Esophagus squamous epithelium (tissue), 5 donors: ENCODE measurements around the gene RPTOR. TPM values are rescaled to one million over a fixed set of nuclear protein-coding genes. Genes with fewer than 3 reads are reported as not detected.

ENCODE experiments used
- DNase-seq: peaks from one replicate; lab custom pipeline; 2025; lab: John Stamatoyannopoulos, UW
- H3K27ac ChIP-seq, 4 donors: fragments of 200-600 bp; sonication (generic); one replicate each; pipeline ENCODE4 v1.5.1; 2016 to 2019; ENCODE audit warnings: mild to moderate bottlenecking in 1 of 4
- H3K27me3 ChIP-seq, 4 donors: fragments of 200-600 bp; sonication (generic); 1 replicate in 3 of 4; 2 replicates in 1 of 4; pipeline versions ENCODE4 v1.5.1 to v1.6.0; 2017 to 2021; ENCODE audit warnings: antibody characterized with exemption in 1 of 4
- H3K36me3 ChIP-seq, 3 donors: fragments of 200-600 bp; sonication (generic); one replicate each; pipeline ENCODE4 v1.5.1; 2016 to 2019
- H3K4me1 ChIP-seq, 3 donors: fragments of 200-600 bp; sonication (generic); one replicate each; pipeline ENCODE4 v1.5.1; 2017 to 2019
- H3K4me3 ChIP-seq, 4 donors: fragments of 200-600 bp; sonication (generic); 1 replicate in 3 of 4; 2 replicates in 1 of 4; pipeline ENCODE4 v1.5.1; 2016 to 2019; ENCODE audit warnings: mild to moderate bottlenecking in 2 of 4, moderate library complexity in 1 of 4
- H3K9me3 ChIP-seq, 3 donors: fragments of 200-600 bp; sonication (generic); one replicate each; pipeline ENCODE4 v1.5.1; 2016 to 2019
- POLR2A ChIP-seq, 4 donors: fragments of 450-650 bp; IDR thresholded peaks; one replicate each; pipeline ENCODE4 v1.6.1; 2017; ENCODE audit warnings: antibody characterized with exemption in 4 of 4, mild to moderate bottlenecking in 4 of 4, moderate library complexity in 3 of 4
- WGBS, 2 donors: methylation state at CpG; one replicate each; pipeline ENCODE4 v1.1.5; 2018; 5-methylcytosine and 5-hydroxymethylcytosine counted together
- intact Hi-C: fragments of 100-400 bp; cut with DNase I; formaldehyde crosslinking; loops from one replicate; pipeline ENCODE4 v1.15.0; 2022
- total RNA-seq, 4 donors: library from RNA; depleted of rRNA; stranded (reverse); fragments of >200 nt; gene quantifications; one replicate each; pipeline ENCODE4 v1.1.0, GENCODE V29; 2016
- TF ChIP-seq, protein P1 (sequence below), 6 experiments: fragments of 450-650 bp in 4 of 6; fragments of 200-600 bp in 2 of 6; sonication (generic) in 2 of 6; IDR thresholded peaks; one replicate each; pipeline ENCODE4 v1.5.1; 2016 to 2019; ENCODE audit warnings: antibody characterized with exemption in 6 of 6, mild to moderate bottlenecking in 4 of 6, moderate library complexity in 4 of 6
- donor health status: DM: yes; HTN: yes; CAD: no.

The RPTOR gene
- total RNA-seq, 4 donors from 2014 or later, result 11.7 to 27.8 (median 22.8) TPM

DNA sequence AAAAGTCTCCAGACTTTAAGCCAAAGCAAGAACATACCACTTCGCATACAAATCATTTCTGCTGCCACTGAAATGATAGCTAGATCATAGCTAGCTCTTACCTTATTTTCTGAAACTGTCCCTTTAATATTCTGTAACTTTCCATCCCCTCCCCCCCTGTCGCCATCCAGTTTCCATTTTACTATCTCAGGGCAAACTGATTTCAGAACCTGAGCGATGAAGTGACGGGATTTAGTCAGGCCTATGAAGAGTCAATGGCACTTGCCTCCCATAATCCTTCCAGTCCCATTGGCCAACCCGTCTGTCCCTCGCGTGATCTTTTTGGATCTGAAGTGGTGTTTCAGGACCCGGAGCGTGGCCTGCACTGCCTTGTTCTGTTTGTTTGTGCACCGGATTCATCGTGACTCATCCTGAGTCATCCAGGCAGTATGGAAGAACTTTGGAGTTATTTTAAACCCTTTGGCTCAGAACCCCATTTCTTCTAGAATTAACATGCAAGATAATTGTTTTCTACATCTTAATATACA, 247.2 kb downstream of the RPTOR start:
- TF ChIP-seq, protein P1, sequence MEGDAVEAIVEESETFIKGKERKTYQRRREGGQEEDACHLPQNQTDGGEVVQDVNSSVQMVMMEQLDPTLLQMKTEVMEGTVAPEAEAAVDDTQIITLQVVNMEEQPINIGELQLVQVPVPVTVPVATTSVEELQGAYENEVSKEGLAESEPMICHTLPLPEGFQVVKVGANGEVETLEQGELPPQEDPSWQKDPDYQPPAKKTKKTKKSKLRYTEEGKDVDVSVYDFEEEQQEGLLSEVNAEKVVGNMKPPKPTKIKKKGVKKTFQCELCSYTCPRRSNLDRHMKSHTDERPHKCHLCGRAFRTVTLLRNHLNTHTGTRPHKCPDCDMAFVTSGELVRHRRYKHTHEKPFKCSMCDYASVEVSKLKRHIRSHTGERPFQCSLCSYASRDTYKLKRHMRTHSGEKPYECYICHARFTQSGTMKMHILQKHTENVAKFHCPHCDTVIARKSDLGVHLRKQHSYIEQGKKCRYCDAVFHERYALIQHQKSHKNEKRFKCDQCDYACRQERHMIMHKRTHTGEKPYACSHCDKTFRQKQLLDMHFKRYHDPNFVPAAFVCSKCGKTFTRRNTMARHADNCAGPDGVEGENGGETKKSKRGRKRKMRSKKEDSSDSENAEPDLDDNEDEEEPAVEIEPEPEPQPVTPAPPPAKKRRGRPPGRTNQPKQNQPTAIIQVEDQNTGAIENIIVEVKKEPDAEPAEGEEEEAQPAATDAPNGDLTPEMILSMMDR (IDR thresholded peaks at IDR 0.05), result no peak
- TF ChIP-seq POLR2A (IDR thresholded peaks at IDR 0.05), result no peak
- DNase-seq, result no peak
- intact Hi-C loops, result no loop called here
- Histone ChIP-seq H3K36me3 (no peaks in the 10 kb centered on the region), H3K9me3 (no peaks in the 10 kb centered on the region), H3K4me3 (peak overlapping the region in 1 of 4 donors; percentile 33), H3K27ac (peak overlapping the region; percentile 52 to 89 (median 84)), H3K27me3 (no peaks in the 10 kb centered on the region), H3K4me1 (peaks cover 11 to 78% (median 58%) of the 10 kb centered on the region in 3 donors)
- whole genome bisulfite sequencing, 2 donors, result 10 to 25% methylated on average over 11 of the region's 11 CpGs

DNA sequence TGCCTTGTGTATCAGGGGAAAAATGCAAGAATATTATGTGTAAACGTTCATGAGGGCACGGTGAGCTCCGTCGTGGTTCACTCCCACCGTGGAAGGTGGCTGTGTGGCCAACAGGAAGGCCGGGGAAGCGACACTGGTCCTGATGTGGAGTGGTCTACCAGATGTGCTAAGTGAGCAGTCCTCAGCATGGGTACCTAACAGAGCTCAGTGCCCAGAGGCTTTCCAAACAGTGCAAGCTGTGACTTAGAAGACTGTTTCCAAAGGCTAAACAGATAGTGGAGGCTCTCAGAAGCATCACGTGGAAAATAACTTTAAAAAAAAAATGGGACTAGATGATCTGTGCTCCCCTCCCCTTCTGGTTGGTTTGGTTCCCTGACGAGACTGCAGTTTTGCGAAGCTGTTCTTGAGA, 247.7 kb downstream of the RPTOR start:
- Histone ChIP-seq H3K36me3 (no peaks in the 10 kb centered on the region), H3K27me3 (no peaks in the 10 kb centered on the region), H3K4me3 (peak overlapping the region in 1 of 4 donors; percentile 33), H3K4me1 (peaks cover 11 to 78% (median 58%) of the 10 kb centered on the region in 3 donors), H3K27ac (peak overlapping the region; percentile 52 to 89 (median 84)), H3K9me3 (no peaks in the 10 kb centered on the region)
- intact Hi-C loops, result no loop called here
- no peak for DNase-seq
- WGBS, 2 donors, result 33 to 61% methylated on average over 10 of the region's 10 CpGs
- no peak for TF ChIP-seq POLR2A (IDR thresholded peaks at IDR 0.05)
- TF ChIP-seq, protein P1 (IDR thresholded peaks at IDR 0.05), result no peak

DNA sequence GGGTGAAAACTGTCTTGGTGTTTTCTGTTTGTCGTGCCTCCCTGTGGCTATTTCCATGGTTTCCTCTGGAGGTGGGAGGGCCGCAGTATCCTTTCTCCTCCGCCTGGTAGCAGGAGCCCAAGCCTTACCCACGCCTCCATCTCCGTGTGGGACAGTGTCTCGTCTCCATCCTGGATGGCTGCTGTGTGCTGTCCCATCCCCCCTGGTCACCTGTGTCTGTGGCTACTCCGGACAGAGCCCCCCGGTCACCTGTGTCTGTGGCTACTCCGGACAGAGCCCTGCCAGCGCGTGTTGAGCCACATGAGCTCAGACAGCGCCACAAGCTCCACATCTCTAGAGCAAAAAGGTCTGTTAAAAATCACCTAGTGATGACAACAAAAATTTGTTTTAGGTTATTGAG, 248.8 kb downstream of the RPTOR start:
- TF ChIP-seq POLR2A (IDR thresholded peaks at IDR 0.05), result no peak
- TF ChIP-seq, protein P1 (IDR thresholded peaks at IDR 0.05), result no peak
- intact Hi-C loops, result no loop called here
- Histone ChIP-seq H3K4me3 (no peak overlapping the region), H3K9me3 (no peaks in the 10 kb centered on the region), H3K36me3 (peaks cover 0 to 5% (median 0%) of the 10 kb centered on the region in 3 donors), H3K27me3 (no peaks in the 10 kb centered on the region), H3K27ac (peak overlapping the region in 3 of 4 donors; percentile 70 to 84 (median 84)), H3K4me1 (peaks cover 11 to 75% (median 58%) of the 10 kb centered on the region in 3 donors)
- no peak for DNase-seq
- WGBS, 2 donors, result 95 to 96% methylated on average over 6 to 12 of the region's 12 CpGs

DNA sequence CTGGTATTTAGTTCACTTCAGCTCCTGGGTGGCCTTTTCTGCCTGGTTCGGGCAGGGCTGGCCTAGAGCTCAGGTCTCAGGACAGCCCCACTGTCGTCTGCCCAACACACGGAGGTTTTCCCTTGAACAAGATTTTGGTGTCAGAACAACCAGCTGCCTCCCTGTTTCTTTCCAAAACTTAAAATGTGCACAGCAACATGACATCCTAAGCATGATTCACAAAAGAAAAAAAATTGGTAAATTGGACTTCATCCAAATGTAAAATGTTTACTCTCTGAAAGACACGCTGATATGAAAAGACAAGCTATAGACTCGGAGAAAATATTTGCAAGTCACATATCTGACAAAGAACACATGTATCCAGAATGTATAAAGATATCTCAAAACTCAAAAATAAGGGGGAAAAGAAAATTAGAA, 249.2 kb downstream of the RPTOR start:
- Histone ChIP-seq H3K36me3 (peaks cover 0 to 6% (median 0%) of the 10 kb centered on the region in 3 donors), H3K4me3 (no peak overlapping the region), H3K9me3 (no peaks in the 10 kb centered on the region), H3K4me1 (peaks cover 11 to 71% (median 57%) of the 10 kb centered on the region in 3 donors), H3K27ac (peak overlapping the region in 3 of 4 donors; percentile 70 to 84 (median 84)), H3K27me3 (no peaks in the 10 kb centered on the region)
- WGBS, 2 donors, result 19 to 60% methylated on average over 5 of the region's 5 CpGs
- DNase-seq, result no peak
- TF ChIP-seq POLR2A (IDR thresholded peaks at IDR 0.05), result no peak
- TF ChIP-seq, protein P1 (IDR thresholded peaks at IDR 0.05), result no peak
- intact Hi-C loops, result no loop called here

DNA sequence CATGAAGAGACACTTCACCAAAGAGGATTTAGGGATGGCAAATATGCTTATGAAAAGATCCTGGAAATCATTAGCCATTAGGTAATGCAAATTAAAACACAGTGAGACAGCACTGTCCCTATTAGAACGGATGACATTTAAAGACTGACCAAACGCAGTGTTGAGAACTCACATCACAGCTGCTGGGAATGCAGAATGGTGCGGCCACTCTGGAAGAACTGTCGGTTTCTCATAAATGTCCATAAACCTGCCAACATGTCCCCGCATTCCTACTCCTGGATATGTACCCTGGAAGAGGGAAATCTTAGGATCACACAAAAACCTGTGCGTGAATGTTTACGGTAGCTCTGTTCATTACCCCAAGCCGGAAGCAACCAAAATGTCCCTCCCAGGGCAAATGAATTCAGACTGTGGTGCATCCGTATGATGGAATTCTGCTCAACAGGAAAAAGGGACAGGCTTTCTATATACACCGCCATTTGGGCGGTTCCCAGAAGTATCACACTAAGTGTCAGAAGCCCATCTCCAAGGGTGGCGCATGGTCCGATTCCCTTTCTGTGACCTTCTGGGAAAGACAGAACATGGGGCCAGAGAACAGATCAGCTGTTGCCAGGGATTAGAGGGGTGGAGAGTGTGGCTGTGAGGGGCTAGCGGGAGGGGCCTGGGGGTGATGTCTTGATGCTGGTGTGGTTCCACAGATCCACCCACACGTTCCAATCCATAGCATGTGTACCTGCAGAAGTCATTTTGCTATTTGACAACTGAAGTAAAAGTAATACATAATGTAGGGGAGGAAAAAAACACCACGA, 249.8 kb downstream of the RPTOR start:
- Histone ChIP-seq H3K9me3 (no peaks in the 10 kb centered on the region), H3K36me3 (peaks cover 0 to 6% (median 0%) of the 10 kb centered on the region in 3 donors), H3K4me3 (no peak overlapping the region), H3K27ac (peak overlapping the region in 3 of 4 donors; percentile 29 to 84 (median 70)), H3K4me1 (peaks cover 8 to 64% (median 51%) of the 10 kb centered on the region in 3 donors), H3K27me3 (no peaks in the 10 kb centered on the region)
- intact Hi-C loops, result no loop called here
- TF ChIP-seq POLR2A (IDR thresholded peaks at IDR 0.05), result no peak
- TF ChIP-seq, protein P1 (IDR thresholded peaks at IDR 0.05), result no peak
- WGBS, 2 donors, result 87 to 88% methylated on average over 15 of the region's 16 CpGs
- DNase-seq, result no peak
